Liver (tissue), 9 donors: Measurements from ENCODE around the gene LMX1B. TPM values are rescaled to one million over a fixed set of nuclear protein-coding genes. Genes with fewer than 3 reads are reported as not detected.

Experiments
- DNase-seq: peaks from one replicate; pipeline ENCODE4 v3.0.0-alpha.2; 2017; ENCODE audit warnings: low spot score
- H3K27ac ChIP-seq, 2 donors: one replicate each; pipeline ENCODE4 v1.7.0; 2013; ENCODE audit warnings: inconsistent platforms in 2 of 2, low read length in 2 of 2, control low read depth in 1 of 2, low read depth in 1 of 2, mild to moderate bottlenecking in 1 of 2
- H3K27me3 ChIP-seq, 4 donors: one replicate each; pipeline versions ENCODE4 v1.6.1 to v1.7.0; 2013; ENCODE audit warnings: low read length in 3 of 4, inconsistent platforms in 1 of 4, mild to moderate bottlenecking in 1 of 4, moderate library complexity in 1 of 4; ENCODE audit not compliant: control insufficient read depth in 4 of 4, insufficient read depth in 4 of 4
- H3K36me3 ChIP-seq, 4 donors: one replicate each; pipeline versions ENCODE4 v1.6.1 to v1.7.0; 2013; ENCODE audit warnings: low read length in 3 of 4, mild to moderate bottlenecking in 3 of 4, low read depth in 1 of 4, moderate library complexity in 1 of 4; ENCODE audit not compliant: control insufficient read depth in 4 of 4, insufficient read depth in 3 of 4
- H3K4me1 ChIP-seq, 4 donors: one replicate each; pipeline versions ENCODE4 v1.6.1 to v1.7.0; 2013; ENCODE audit warnings: low read length in 3 of 4, mild to moderate bottlenecking in 3 of 4, moderate library complexity in 1 of 4; ENCODE audit not compliant: control insufficient read depth in 4 of 4, insufficient read depth in 4 of 4
- H3K4me3 ChIP-seq, 3 donors: one replicate each; pipeline versions ENCODE4 v1.6.1 to v1.7.0; 2013; ENCODE audit warnings: low read length in 3 of 3, control low read depth in 1 of 3, low read depth in 1 of 3, mild to moderate bottlenecking in 1 of 3
- H3K9ac ChIP-seq, 2 donors: one replicate each; pipeline ENCODE4 v1.7.0; 2013; ENCODE audit warnings: low read length in 2 of 2, mild to moderate bottlenecking in 2 of 2, moderate library complexity in 2 of 2, control low read depth in 1 of 2, low read depth in 1 of 2
- H3K9me3 ChIP-seq, 4 donors: one replicate each; pipeline versions ENCODE4 v1.6.1 to v1.7.0; 2013; ENCODE audit warnings: low read length in 3 of 4; ENCODE audit not compliant: control insufficient read depth in 4 of 4
- EGR1 ChIP-seq, 2 donors: IDR thresholded peaks; 2 replicates each; pipeline ENCODE4 v1.6.1; 2016 to 2018; ENCODE audit warnings: antibody characterized with exemption in 2 of 2, low read depth in 2 of 2
- FOXA1 ChIP-seq: IDR thresholded peaks from 2 replicates; pipeline ENCODE4 v1.6.1; 2016; ENCODE audit warnings: antibody characterized with exemption
- FOXA2 ChIP-seq: IDR thresholded peaks from 2 replicates; pipeline ENCODE4 v1.6.1; 2016; ENCODE audit warnings: antibody characterized with exemption
- GABPA ChIP-seq, 2 donors: IDR thresholded peaks in 1 of 2; conservative IDR thresholded peaks in 1 of 2; 2 replicates each; pipeline ENCODE4 v1.6.1; 2016; ENCODE audit warnings: antibody characterized with exemption in 2 of 2, mild to moderate bottlenecking in 1 of 2, moderate library complexity in 1 of 2
- HNF4A ChIP-seq, 2 donors: conservative IDR thresholded peaks; 2 replicates each; pipeline ENCODE4 v1.6.1; 2016; ENCODE audit warnings: antibody characterized with exemption in 2 of 2, mild to moderate bottlenecking in 2 of 2
- JUND ChIP-seq, 2 donors: IDR thresholded peaks; 2 replicates each; pipeline ENCODE4 v1.6.1; 2016; ENCODE audit warnings: antibody characterized with exemption in 2 of 2
- NR2F2 ChIP-seq: IDR thresholded peaks from 2 replicates; pipeline ENCODE4 v1.6.1; 2016; ENCODE audit warnings: antibody characterized with exemption
- RAD21 ChIP-seq, 2 donors: IDR thresholded peaks; 2 replicates each; pipeline ENCODE4 v1.6.1; 2016; ENCODE audit warnings: antibody characterized with exemption in 2 of 2, mild to moderate bottlenecking in 2 of 2
- RXRA ChIP-seq, 2 donors: IDR thresholded peaks; 2 replicates each; pipeline ENCODE4 v1.6.1; 2017 to 2018; ENCODE audit warnings: antibody characterized with exemption in 2 of 2, mild to moderate bottlenecking in 1 of 2
- SP1 ChIP-seq: IDR thresholded peaks from 2 replicates; pipeline ENCODE4 v1.6.1; 2018; ENCODE audit warnings: antibody characterized with exemption, mild to moderate bottlenecking
- YY1 ChIP-seq: IDR thresholded peaks from 2 replicates; pipeline ENCODE4 v1.6.1; 2016; ENCODE audit warnings: antibody characterized with exemption, mild to moderate bottlenecking
- whole genome bisulfite sequencing: extraction: QIAGEN DNeasy Blood & Tissue Kit; methylation state at CpG from one replicate; pipeline ENCODE4 v1.1.7; 2013; 5-methylcytosine and 5-hydroxymethylcytosine counted together
- polyA plus RNA-seq, 2 donors: library from polyadenylated mRNA; stranded (reverse) in 1 of 2; unstranded in 1 of 2; fragments of 200-250 nt in 1 of 2; fragments of >200 nt in 1 of 2; fragmentation: Nextera tagmentation in 1 of 2; extraction: Ambion mirVana in 1 of 2; gene quantifications; one replicate each; pipeline versions ENCODE4 v1.2.1 to v1.2.3, GENCODE V29; 2013 to 2015
- total RNA-seq, 2 donors: library from RNA; depleted of rRNA; stranded (reverse); fragments of >200 nt; gene quantifications; one replicate each; pipeline ENCODE4 v1.2.3, GENCODE V29; 2014
- TF ChIP-seq, protein P1 (sequence below): fragments of 150-350 bp; IDR thresholded peaks from 2 replicates; pipeline ENCODE4 v1.5.1; 2017; ENCODE audit warnings: improper control_type of control experiment, low read depth, low read length; ENCODE audit not compliant: missing input control
- TF ChIP-seq, protein P2 (sequence below): IDR thresholded peaks from 2 replicates; pipeline ENCODE4 v1.6.1; 2016; ENCODE audit warnings: antibody characterized with exemption
- TF ChIP-seq, protein P3 (sequence below): IDR thresholded peaks from 2 replicates; pipeline ENCODE4 v1.6.1; 2016; ENCODE audit warnings: antibody characterized with exemption, mild to moderate bottlenecking
- TF ChIP-seq, protein P4 (sequence below): IDR thresholded peaks from 2 replicates; pipeline ENCODE4 v1.6.1; 2016; ENCODE audit warnings: antibody characterized with exemption
- donor health status: healthy.
- donor health status: healthy.
- donor health status: healthy.
- donor health status: healthy.
- donor health status: healthy.

The LMX1B gene
- total and polyA plus RNA-seq, 4 donors, result not detected

DNA sequence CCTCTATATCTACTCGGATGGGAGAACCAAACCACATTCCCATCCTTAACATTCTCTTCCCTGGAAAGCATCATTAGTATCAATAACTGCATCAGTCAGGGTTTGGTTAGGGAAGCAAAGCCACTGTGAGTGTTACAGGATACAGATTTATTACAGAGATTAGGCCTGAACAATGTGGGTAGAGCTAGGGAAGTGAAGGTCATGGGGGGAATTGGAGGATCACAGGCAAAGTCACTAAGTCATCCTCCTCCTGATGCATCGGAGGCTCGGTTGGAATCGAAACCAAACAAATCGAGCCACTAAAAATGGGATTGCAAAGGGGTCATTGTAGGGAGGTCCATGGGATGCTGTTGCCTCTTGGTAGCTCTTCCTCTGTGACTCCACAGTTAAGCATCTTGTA is 129.3 kb downstream of the LMX1B start:
- no peak for DNase-seq
- TF ChIP-seq, protein P1, sequence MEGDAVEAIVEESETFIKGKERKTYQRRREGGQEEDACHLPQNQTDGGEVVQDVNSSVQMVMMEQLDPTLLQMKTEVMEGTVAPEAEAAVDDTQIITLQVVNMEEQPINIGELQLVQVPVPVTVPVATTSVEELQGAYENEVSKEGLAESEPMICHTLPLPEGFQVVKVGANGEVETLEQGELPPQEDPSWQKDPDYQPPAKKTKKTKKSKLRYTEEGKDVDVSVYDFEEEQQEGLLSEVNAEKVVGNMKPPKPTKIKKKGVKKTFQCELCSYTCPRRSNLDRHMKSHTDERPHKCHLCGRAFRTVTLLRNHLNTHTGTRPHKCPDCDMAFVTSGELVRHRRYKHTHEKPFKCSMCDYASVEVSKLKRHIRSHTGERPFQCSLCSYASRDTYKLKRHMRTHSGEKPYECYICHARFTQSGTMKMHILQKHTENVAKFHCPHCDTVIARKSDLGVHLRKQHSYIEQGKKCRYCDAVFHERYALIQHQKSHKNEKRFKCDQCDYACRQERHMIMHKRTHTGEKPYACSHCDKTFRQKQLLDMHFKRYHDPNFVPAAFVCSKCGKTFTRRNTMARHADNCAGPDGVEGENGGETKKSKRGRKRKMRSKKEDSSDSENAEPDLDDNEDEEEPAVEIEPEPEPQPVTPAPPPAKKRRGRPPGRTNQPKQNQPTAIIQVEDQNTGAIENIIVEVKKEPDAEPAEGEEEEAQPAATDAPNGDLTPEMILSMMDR, result no peak
- TF ChIP-seq JUND (IDR thresholded peaks at IDR 0.05), result no peak
- TF ChIP-seq GABPA (IDR thresholded peaks at IDR 0.05 in 1 of 2, conservative IDR thresholded peaks at IDR 0.05 in 1 of 2), result no peak
- TF ChIP-seq HNF4A (conservative IDR thresholded peaks at IDR 0.05), result no peak
- TF ChIP-seq YY1, result no peak
- TF ChIP-seq, protein P2, sequence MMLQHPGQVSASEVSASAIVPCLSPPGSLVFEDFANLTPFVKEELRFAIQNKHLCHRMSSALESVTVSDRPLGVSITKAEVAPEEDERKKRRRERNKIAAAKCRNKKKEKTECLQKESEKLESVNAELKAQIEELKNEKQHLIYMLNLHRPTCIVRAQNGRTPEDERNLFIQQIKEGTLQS, result no peak
- TF ChIP-seq, protein P3, sequence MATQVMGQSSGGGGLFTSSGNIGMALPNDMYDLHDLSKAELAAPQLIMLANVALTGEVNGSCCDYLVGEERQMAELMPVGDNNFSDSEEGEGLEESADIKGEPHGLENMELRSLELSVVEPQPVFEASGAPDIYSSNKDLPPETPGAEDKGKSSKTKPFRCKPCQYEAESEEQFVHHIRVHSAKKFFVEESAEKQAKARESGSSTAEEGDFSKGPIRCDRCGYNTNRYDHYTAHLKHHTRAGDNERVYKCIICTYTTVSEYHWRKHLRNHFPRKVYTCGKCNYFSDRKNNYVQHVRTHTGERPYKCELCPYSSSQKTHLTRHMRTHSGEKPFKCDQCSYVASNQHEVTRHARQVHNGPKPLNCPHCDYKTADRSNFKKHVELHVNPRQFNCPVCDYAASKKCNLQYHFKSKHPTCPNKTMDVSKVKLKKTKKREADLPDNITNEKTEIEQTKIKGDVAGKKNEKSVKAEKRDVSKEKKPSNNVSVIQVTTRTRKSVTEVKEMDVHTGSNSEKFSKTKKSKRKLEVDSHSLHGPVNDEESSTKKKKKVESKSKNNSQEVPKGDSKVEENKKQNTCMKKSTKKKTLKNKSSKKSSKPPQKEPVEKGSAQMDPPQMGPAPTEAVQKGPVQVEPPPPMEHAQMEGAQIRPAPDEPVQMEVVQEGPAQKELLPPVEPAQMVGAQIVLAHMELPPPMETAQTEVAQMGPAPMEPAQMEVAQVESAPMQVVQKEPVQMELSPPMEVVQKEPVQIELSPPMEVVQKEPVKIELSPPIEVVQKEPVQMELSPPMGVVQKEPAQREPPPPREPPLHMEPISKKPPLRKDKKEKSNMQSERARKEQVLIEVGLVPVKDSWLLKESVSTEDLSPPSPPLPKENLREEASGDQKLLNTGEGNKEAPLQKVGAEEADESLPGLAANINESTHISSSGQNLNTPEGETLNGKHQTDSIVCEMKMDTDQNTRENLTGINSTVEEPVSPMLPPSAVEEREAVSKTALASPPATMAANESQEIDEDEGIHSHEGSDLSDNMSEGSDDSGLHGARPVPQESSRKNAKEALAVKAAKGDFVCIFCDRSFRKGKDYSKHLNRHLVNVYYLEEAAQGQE, result no peak
- TF ChIP-seq, protein P4, sequence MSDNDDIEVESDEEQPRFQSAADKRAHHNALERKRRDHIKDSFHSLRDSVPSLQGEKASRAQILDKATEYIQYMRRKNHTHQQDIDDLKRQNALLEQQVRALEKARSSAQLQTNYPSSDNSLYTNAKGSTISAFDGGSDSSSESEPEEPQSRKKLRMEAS, result no peak
- no peak for TF ChIP-seq NR2F2
- WGBS, result 70% methylated on average over 5 of the region's 5 CpGs

DNA sequence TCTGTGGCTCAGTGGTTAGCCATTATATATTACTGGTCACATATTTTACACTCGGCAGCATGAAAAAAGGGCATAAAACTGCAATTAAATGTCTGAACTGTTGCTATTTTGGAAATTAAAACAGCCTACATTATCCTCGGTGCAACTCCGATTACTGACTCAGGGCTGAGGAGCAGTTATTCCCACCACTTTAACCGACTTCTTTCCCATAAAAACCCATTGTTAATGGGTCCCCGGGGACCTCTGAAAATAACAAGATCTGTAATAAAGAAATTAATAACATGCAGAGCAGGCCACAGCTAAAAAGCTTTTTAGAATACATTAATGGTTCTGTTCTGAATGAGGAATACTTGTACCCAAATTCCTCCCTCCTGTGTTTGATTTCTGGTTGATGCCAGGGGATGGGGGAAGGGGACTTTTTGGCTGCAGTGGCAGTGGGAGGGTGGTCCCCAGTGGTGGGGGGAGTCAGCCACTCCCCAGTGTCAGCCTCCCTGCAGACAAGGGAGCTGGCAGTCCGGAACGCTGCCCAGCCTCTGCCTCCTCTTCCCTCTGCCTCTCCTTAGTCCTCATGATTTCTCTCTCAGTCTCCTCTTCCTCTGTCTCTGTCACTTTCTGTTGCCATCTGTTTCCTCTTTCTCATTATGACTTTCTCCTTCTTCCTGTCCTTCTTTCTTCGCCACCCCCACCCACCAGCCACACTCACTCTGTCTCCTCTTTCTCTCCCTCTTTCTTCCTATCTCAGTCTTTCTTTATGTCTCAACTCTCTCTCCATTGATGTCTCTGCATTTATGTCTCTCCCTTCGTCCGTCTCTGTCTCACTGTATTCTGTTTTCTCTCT is 132.1 kb downstream of the LMX1B start:
- Histone ChIP-seq H3K36me3 (no peaks in the 10 kb centered on the region), H3K4me3 (no peak overlapping the region), H3K4me1 (no peaks in the 10 kb centered on the region), H3K27ac (no peak overlapping the region), H3K27me3 (peaks cover 0 to 1% (median 0%) of the 10 kb centered on the region in 4 donors), H3K9me3 (no peaks in the 10 kb centered on the region), H3K9ac (no peak overlapping the region)
- no peak for DNase-seq
- 67% methylated on average over 10 of the region's 10 CpGs for WGBS
- TF ChIP-seq, protein P1, result no peak
- TF ChIP-seq EGR1 (IDR thresholded peaks at IDR 0.05; ENCODE audit: low read depth in 2 of 2) (no peak), RAD21 (IDR thresholded peaks at IDR 0.05) (no peak), FOXA1 (no peak), GABPA (IDR thresholded peaks at IDR 0.05 in 1 of 2, conservative IDR thresholded peaks at IDR 0.05 in 1 of 2) (no peak), FOXA2 (no peak), RXRA (IDR thresholded peaks at IDR 0.05) (no peak), SP1 (no peak), JUND (IDR thresholded peaks at IDR 0.05) (no peak), HNF4A (conservative IDR thresholded peaks at IDR 0.05) (no peak)
- TF ChIP-seq, protein P3, result no peak
- TF ChIP-seq, protein P4, result no peak

More for the DNA sequence above, 129.3 kb downstream of the LMX1B start:
- no peak overlapping the region for H3K4me3 ChIP-seq
- no peaks in the 10 kb centered on the region for H3K4me1 ChIP-seq
- H3K9ac ChIP-seq, result no peak overlapping the region
- H3K36me3 ChIP-seq, result no peaks in the 10 kb centered on the region
- H3K27ac ChIP-seq, result no peak overlapping the region
- no peaks in the 10 kb centered on the region for H3K9me3 ChIP-seq
- peaks cover 0 to 3% (median 0%) of the 10 kb centered on the region in 4 donors for H3K27me3 ChIP-seq
